Measurements from ENCODE around the gene MRPS7. TPM values are rescaled to one million over a fixed set of nuclear protein-coding genes. Genes with fewer than 3 reads are reported as not detected.
"Not testable (repeated sequence)": the region's sequence is repeated elsewhere in the genome, so short reads cannot be mapped to it uniquely, and the experiment has no call there.

The MRPS7 gene
- total RNA-seq, 2 experiments from 2014 or later = 34.0 to 36.1 TPM

DNA sequence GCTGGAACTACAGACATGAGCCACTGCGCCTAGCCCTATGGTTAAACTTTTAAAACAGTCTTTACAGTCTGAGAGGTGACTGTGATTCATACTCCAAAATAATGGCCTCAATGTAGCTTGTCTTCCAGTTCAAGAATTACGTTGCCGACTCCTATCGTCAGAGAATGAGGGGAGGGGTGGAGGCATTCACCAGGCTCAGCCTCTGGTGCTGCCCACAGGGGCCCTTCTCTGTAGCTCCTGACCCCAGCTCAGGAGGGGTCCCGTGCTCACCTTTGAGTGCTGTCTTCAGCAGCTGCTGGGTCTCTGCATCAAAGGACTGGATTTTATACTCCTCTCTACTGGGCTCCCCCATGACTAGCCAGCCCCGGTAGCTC, 8.2 kb downstream of the MRPS7 start:
- Mint-ChIP-seq H3K36me3 (peaks cover 9% of the 10 kb centered on the region), H3K27me3 (no peaks in the 10 kb centered on the region), H3K9me3 (no peaks in the 10 kb centered on the region), H3K4me3 (peak overlapping the region; percentile 88), H3K27ac (peak overlapping the region; percentile 88), H3K4me1 (peaks cover 28% of the 10 kb centered on the region)
- POLR2A ChIA-PET = interaction anchor here (0.6 to 6.7 kb wide), 17 partner anchors 9 to 308 kb away, joined by 3 to 138 read pairs (median 4); partner anchors contain the start of genes GGA3, MRPS7, SLC25A19 and TSEN54
- ATAC-seq (ENCODE audit: low read depth) (no peak), DNase-seq (no peak)

DNA sequence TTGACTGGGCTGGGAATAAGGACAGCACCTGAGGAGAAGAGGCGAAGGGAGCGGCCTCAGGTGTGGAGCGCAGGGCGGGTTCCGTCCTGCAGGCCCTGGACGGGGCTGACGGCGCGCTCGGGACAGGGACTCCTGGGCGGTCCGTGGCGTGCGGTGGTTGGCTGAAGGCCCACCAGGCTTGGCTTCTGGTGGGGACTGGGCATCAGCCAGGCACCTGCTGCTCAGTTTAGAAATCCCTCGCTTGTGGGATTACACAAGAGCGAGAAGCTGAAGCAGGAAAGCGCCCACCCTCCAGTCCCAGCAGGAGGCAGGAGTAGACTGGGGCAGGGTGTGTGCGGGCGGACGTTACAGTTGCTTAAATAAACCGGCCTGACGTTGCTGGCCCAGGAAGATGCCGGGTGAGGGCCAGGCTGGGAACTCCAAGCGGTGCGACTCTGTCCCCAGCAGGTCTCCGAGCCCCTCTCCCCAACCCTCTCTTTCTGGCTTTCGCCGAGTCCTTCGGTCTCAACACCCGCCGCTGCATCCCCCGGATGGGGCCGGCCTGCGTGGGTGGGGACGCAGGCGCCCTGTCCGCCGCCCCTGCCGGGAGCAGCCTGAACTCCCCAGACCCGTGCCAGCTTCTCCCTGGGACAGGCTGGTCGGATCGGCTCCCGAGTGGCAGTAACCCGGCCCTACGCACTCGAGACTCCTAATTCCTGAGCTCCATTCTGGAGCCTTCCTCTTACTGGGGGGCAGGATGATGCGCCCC, 8.7 kb downstream of the MRPS7 start:
- H3K27me3 Mint-ChIP-seq = no peaks in the 10 kb centered on the region
- POLR2A ChIA-PET = interaction anchor here (0.6 to 6.7 kb wide), 42 partner anchors 9 to 397 kb away, joined by 3 to 138 read pairs (median 4); partner anchors contain the start of genes ARMC7, FDXR, GGA3 and GRB2
- peak overlapping the region; percentile 88 for H3K27ac Mint-ChIP-seq
- peaks cover 28% of the 10 kb centered on the region for H3K4me1 Mint-ChIP-seq
- no peaks in the 10 kb centered on the region for H3K9me3 Mint-ChIP-seq
- peak overlapping the region; percentile 88 for H3K4me3 Mint-ChIP-seq
- ATAC-seq (ENCODE audit: low read depth) = peak; percentile 41
- DNase-seq = peak; percentile 80
- H3K36me3 Mint-ChIP-seq = peaks cover 12% of the 10 kb centered on the region

DNA sequence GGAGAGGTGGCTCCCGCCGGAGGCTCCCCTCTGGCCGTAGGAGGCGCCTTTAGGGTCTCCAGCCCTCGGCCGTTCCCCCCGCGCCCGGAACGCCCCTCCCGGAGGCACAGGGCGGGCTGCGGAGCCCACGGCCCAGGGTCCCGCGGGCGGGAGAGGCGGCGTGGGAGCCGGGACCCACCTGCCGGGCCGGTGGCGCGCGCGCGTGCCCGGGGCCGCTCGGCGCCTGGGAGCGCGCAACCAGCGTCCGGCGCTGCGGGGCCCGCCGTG, 9.2 kb downstream of the MRPS7 start, which contains the start of gene MIF4GD:
Gene MIF4GD (minus strand): TSS at position 266 of the 267 bp plus-strand sequence. CDS start 1,036 bp downstream, outside the sequence.
- ATAC-seq (ENCODE audit: low read depth) (peak; percentile 29), DNase-seq (no peak)
- Mint-ChIP-seq H3K4me3 (peak within 1 kb of the TSS; percentile 89), H3K27ac (peak within 1 kb of the TSS; percentile 89), H3K27me3 (no peaks in the 10 kb centered on the region), H3K36me3 (peaks cover 13% of the 10 kb centered on the region), H3K9me3 (no peaks in the 10 kb centered on the region), H3K4me1 (peaks cover 28% of the 10 kb centered on the region)
- POLR2A ChIA-PET = interaction anchor here (0.6 to 6.7 kb wide), 39 partner anchors 9 to 398 kb away, joined by 3 to 138 read pairs (median 4); partner anchors contain the start of genes ARMC7, FDXR, GGA3 and GRB2

DNA sequence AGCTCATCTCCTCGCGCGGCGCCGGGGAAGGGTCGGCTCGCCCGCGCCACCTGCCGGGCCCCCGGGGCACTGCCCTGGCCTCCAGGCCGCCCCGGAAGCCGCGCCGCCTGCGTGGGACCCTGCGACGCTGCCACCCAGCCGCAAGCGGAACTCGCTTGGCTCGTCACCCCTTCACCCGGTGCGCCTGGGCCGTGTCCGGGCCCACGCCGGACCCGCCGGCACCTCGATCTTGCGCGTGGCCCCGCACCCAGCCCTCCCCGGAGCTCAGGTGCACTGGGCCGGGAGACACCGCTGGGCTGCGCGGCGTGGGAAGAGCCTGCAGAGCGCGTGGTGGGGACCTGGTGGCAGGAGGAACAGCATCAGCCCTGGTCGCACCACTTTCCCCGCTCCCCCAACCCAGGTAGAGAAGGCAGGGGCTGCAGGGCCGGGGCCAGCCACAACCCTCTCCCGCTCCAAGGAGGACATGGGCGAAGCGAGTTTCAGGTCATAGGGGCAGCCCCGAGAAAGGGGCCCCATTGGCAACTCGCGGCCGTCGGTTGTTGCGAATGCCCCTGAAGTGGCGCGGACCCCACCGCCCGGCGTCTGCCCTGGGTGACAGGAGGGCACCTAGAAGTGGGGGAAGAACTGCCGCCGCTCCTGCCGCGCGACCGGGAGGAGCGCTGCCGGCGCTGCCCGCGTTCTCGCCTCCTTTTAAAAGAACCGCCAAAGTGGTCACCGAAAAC, 9.7 kb downstream of the MRPS7 start:
- Mint-ChIP-seq H3K27ac (peak overlapping the region; percentile 89), H3K9me3 (no peaks in the 10 kb centered on the region), H3K4me3 (peak overlapping the region; percentile 89), H3K27me3 (no peaks in the 10 kb centered on the region), H3K36me3 (peaks cover 13% of the 10 kb centered on the region), H3K4me1 (peaks cover 28% of the 10 kb centered on the region)
- ATAC-seq (ENCODE audit: low read depth) (peak; percentile 79), DNase-seq (peak; percentile 98)
- POLR2A ChIA-PET = interaction anchor here (0.6 to 6.7 kb wide), 39 partner anchors 8 to 398 kb away, joined by 3 to 138 read pairs (median 4); partner anchors contain the start of genes ARMC7, FDXR, GGA3 and GRB2

DNA sequence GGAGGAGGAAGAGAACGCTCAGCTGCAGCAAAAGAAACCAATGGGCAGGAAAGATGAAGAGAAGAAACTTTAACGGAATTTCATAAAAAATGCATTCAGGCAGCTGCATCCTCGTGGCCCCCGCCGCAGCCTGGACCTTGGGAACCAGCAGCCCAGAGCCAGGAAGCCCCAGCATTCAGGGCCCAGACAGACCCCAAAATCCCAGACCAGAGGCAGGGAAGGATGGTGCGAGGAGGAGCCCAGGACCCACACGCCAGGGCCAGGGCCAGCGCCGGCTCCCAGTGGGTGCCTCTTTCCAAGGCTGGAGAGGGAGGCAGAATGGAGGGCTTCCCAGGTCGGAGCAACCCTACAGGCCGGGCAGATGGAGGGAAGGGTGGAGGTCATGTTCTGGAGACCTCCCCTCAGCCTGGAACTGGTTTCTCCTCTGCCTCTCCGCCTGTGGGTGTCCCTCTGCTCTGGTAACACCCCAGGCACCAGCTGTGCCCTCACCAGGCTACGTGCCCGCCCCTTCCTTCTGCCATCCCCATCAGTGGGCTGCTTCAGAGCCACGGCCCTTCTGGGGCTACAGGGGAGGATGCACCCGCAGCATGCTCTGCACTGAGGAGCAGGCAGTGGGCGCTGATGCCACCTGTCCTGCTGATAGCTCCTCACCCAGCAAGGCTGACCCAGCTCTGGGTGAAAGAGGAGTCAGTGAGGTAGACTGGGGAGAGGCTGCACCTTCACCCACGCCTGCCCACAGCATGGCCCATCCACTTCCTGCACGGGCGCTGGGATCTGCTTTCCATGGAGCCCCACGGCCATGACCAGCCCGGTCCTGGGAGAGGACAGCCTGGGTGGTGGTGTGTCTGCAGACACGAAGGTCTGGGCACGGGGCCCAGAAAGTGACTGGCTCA, 10.5 kb downstream of the MRPS7 start:
- POLR2A ChIA-PET = interaction anchor here (1.3 to 6.7 kb wide), 9 partner anchors 12 to 216 kb away, joined by 3 to 138 read pairs (median 11); partner anchors contain the start of genes GGA3, GRB2, MRPS7 and SLC25A19
- Mint-ChIP-seq H3K27ac (peak overlapping the region; percentile 89), H3K36me3 (peaks cover 10% of the 10 kb centered on the region), H3K4me1 (peaks cover 28% of the 10 kb centered on the region), H3K27me3 (no peaks in the 10 kb centered on the region), H3K4me3 (peak overlapping the region; percentile 89), H3K9me3 (no peaks in the 10 kb centered on the region)
- ATAC-seq (ENCODE audit: low read depth) = no peak
- no peak for DNase-seq

DNA sequence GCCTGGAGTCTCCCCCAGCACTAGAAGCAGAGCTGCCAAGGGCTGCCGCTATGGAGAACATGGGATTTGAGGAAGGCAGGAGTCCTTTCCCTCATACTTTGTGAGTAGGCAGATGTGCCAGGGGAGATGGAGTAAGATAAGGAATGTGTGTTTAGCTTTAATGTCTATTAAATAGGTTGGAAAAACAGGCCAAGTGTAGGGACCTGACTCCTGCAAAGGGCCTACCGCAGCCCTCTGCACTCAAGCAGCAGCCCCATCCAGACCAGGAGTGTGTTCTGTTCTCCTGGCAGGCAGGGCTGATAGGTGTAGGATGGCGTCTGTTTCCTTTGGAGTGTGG, 11.1 kb downstream of the MRPS7 start:
- Mint-ChIP-seq H3K4me3 (peak overlapping the region; percentile 89), H3K36me3 (peaks cover 10% of the 10 kb centered on the region), H3K27me3 (no peaks in the 10 kb centered on the region), H3K9me3 (no peaks in the 10 kb centered on the region), H3K27ac (peak overlapping the region; percentile 89), H3K4me1 (peaks cover 27% of the 10 kb centered on the region)
- POLR2A ChIA-PET = interaction anchor here (1.5 to 6.7 kb wide), 3 partner anchors 12 to 65 kb away, joined by 3 to 138 read pairs (median 86); partner anchors contain the start of genes GGA3, MRPS7 and SLC25A19
- DNase-seq (no peak), ATAC-seq (ENCODE audit: low read depth) (no peak)

DNA sequence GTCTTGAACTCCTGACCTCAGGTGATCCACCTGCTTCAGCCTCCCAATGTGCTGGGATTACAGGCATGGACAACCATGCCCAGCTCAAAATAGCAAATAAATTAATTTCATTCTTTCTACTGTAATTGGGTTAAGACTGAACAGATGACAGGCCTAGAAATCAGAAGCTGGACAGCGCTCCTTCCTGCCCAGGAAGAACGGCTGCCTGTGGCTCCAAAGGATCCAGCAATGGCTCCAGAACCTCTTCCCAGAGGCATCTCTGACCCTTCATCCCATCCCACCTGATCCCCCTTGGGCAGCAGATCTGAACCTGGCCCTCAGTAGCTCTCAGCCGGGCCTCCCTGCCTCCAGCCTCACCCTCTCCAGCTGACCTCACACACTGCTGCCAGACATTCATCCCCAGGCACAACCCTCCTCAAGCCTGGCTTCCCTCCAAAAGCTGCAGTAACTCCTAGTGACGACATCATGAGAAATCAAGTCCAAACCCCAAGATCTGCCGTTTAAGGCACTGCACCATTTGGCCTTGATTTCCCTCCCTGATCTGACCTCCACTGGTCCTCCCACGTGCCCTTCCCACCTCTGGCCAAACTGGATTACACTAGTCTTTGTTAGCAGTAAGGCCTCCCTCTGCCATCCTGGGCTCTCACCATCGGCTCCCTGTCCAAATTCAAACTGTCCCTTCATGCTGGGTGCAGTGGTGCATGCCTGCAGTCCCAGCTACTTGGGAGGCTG, 12.5 kb downstream of the MRPS7 start:
- Mint-ChIP-seq H3K4me3 (no peak overlapping the region), H3K36me3 (peaks cover 8% of the 10 kb centered on the region), H3K4me1 (peaks cover 21% of the 10 kb centered on the region), H3K27ac (no peak overlapping the region), H3K9me3 (no peaks in the 10 kb centered on the region), H3K27me3 (no peaks in the 10 kb centered on the region)
- POLR2A ChIA-PET = interaction anchor here (0.7 to 6.7 kb wide), 3 partner anchors 14 to 52 kb away, joined by 3 to 138 read pairs (median 86); partner anchors contain the start of genes GGA3, MRPS7 and SLC25A19
- no peak for ATAC-seq (ENCODE audit: low read depth)
- no peak for DNase-seq

DNA sequence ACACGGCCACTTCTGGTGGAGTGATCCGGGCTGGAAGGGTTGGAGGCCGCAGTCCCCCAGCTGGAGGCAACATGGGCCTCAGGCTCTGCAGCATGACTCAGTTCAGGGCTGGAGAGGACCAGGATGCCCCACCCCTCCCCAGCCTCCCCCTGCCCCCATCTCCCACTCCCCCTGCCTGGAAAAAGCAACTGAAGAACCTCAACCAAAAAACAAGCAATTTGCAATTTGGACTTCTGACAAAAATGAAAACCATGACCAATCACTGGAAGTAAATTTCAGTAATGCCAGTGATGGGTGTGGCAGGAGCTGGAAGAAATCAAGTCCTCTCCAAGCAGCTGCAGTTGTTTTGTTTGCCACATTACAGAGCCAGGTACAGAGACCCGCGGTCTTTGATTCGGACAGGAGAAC, 16.0 kb downstream of the MRPS7 start:
- H3K4me3 Mint-ChIP-seq = no peak overlapping the region
- peaks cover 9% of the 10 kb centered on the region for H3K4me1 Mint-ChIP-seq
- POLR2A ChIA-PET = interaction anchor here (0.8 kb wide), 1 partner anchor 12 kb away, joined by 3 read pairs; the partner anchor contains the start of gene SLC25A19
- H3K36me3 Mint-ChIP-seq = peaks cover 12% of the 10 kb centered on the region
- H3K27ac Mint-ChIP-seq = no peak overlapping the region
- H3K27me3 Mint-ChIP-seq = no peaks in the 10 kb centered on the region
- DNase-seq (no peak), ATAC-seq (ENCODE audit: low read depth) (no peak)
- no peaks in the 10 kb centered on the region for H3K9me3 Mint-ChIP-seq

DNA sequence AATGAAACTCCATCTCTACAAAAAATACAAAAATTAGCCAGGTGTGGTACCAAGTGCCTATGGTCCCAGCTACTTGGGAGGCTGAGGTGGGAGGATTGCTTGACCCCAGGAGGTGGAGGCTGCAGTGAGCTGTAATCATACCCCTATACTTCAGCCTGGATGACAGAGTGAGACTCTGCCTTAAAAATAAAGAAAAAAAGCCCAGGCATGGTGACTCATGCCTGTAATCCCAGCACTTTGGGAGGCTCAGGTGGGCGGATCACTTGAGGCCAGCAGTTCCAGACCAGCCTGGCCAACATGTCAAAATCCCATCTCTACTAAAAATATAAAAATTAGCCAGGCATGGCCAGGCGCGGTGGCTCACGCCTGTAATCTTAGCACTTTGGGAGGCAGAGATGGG, 18.5 kb downstream of the MRPS7 start:
- POLR2A ChIA-PET = interaction anchor here (1.0 to 2.8 kb wide), 2 partner anchors 9 kb away, joined by 4 to 9 read pairs; partner anchors contain the start of genes MIF4GD and SLC25A19

DNA sequence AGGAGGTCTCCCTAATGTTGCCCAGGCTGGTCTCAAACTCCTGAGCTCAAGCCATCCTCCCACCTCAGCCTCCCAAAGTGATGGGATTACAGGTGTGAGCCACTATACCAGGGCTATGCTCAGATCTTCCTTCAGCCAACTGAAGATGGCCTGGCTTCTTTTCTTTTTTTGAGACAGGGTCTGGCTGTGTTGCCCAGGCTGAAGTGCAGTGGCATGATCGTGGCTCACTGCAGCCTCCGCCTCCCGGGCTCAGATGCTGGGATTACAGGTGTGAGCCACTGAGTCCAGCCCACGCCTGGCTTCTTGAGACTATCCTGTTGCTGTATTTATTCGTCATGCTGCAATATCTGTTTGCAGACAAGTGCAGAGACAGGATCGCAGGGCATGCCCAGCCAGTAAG, 23.4 kb downstream of the MRPS7 start:
- POLR2A ChIA-PET = interaction anchor here (0.7 kb wide), 1 partner anchor 15 kb away, joined by 5 read pairs; no protein-coding TSS in a partner anchor
- Mint-ChIP-seq H3K4me3 (no peak overlapping the region), H3K9me3 (no peaks in the 10 kb centered on the region), H3K27me3 (no peaks in the 10 kb centered on the region), H3K27ac (no peak overlapping the region), H3K36me3 (peaks cover 11% of the 10 kb centered on the region), H3K4me1 (peaks cover 12% of the 10 kb centered on the region)
- no peak for DNase-seq
- no peak for ATAC-seq (ENCODE audit: low read depth)

More for the DNA sequence above, 18.5 kb downstream of the MRPS7 start:
- H3K27me3 Mint-ChIP-seq; ATAC-seq (ENCODE audit: low read depth); H3K4me1 Mint-ChIP-seq; DNase-seq; H3K9me3 Mint-ChIP-seq; H3K4me3 Mint-ChIP-seq; H3K27ac Mint-ChIP-seq: not testable (repeated sequence)
- peaks cover 14% of the 10 kb centered on the region for H3K36me3 Mint-ChIP-seq

DNA sequence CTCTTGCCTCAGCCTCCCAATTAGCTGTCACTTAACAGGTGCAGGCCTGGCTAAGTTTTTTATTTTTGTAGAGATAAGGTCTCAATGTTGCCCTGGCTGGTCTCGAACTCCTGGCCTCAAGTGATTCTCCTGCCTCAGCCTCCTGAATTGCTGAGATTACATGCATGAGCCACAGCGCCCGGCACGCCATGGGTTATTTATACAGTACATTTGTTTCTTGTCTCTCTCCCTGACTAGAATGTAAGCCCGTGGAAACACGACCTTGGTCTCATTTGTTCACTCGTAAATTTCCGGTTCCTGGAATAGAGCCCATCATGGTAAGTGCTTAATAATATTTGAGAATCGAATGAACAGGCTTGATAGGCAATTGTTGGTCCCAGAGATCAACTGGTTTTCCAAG, 25.5 kb downstream of the MRPS7 start:
- no peaks in the 10 kb centered on the region for H3K27me3 Mint-ChIP-seq
- no peak for ATAC-seq (ENCODE audit: low read depth)
- POLR2A ChIA-PET = interaction anchor here (1.5 kb wide), 1 partner anchor 16 kb away, joined by 6 read pairs; the partner anchor contains the start of gene MIF4GD
- H3K9me3 Mint-ChIP-seq = no peaks in the 10 kb centered on the region
- peaks cover 6% of the 10 kb centered on the region for H3K36me3 Mint-ChIP-seq
- H3K4me3 Mint-ChIP-seq = peak overlapping the region; percentile 97
- H3K4me1 Mint-ChIP-seq = peaks cover 15% of the 10 kb centered on the region
- peak overlapping the region; percentile 48 for H3K27ac Mint-ChIP-seq
- DNase-seq = no peak

DNA sequence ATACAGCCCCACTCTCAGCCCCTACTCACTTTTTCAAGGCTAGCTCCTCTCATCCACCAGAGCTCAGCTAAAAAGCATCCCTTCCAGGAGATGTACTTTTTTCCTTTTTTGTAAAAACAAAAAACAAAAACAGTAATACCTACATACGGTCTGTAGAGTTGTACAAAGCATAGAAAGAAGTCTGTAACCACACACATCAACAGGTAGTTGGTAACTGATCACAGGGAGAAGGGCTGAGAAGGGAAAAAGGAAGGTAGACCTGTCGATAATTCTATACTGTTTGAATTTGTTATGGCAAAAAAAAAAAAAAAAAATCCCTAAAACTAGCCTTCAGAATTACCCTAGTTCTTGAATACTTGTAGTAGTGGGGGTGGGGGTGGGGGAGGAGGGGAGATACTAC, 26.7 kb downstream of the MRPS7 start:
- Mint-ChIP-seq H3K4me1 (peaks cover 15% of the 10 kb centered on the region), H3K27me3 (no peaks in the 10 kb centered on the region), H3K27ac (peak overlapping the region; percentile 100), H3K9me3 (no peaks in the 10 kb centered on the region), H3K4me3 (peak overlapping the region; percentile 97), H3K36me3 (peaks cover 4% of the 10 kb centered on the region)
- ATAC-seq (ENCODE audit: low read depth) (no peak), DNase-seq (no peak)
- POLR2A ChIA-PET = interaction anchor here (0.7 to 4.2 kb wide), 13 partner anchors 8 to 198 kb away, joined by 3 to 86 read pairs (median 9); partner anchors contain the start of genes GGA3, GRB2, JPT1 and MIF4GD
